Forelimb muscle (tissue), 1 donor: ENCODE measurements around the gene FAAH. TPM values are rescaled to one million over a fixed set of nuclear protein-coding genes. Genes with fewer than 3 reads are reported as not detected.

Experiments
- DNase-seq: peaks from one replicate; pipeline ENCODE4 v3.0.0-alpha.2; 2013; ENCODE audit warnings: low read depth
- polyA plus RNA-seq: library from polyadenylated mRNA; unstranded; fragments of 120-200 nt; gene quantifications from one replicate; pipeline ENCODE4 v1.2.1, GENCODE V29; 2013; ENCODE audit not compliant: insufficient read length

The FAAH gene
- polyA plus RNA-seq, 1 donor = 20.1 TPM

- DNase-seq = no peak
Observed at GRCh38 chr1:46401154-46401913, 7.2 kb downstream of the FAAH start.

- peak; percentile 51 for DNase-seq
Observed at GRCh38 chr1:46401964-46402626, 8.0 kb downstream of the FAAH start.

- DNase-seq = no peak
Observed at GRCh38 chr1:46403916-46404315, 9.8 kb downstream of the FAAH start.

GRCh38 chr1:46404482-46405196, 10.5 kb downstream of the FAAH start:
- no peak for DNase-seq

GRCh38 chr1:46405197-46405555, 11.1 kb downstream of the FAAH start:
- DNase-seq = no peak

- no peak for DNase-seq
Observed at GRCh38 chr1:46405724-46406123, 11.6 kb downstream of the FAAH start.

GRCh38 chr1:46406881-46407608, 12.9 kb downstream of the FAAH start:
- DNase-seq = no peak

GRCh38 chr1:46407636-46408035, 13.5 kb downstream of the FAAH start:
- no peak for DNase-seq

GRCh38 chr1:46408356-46409062, 14.4 kb downstream of the FAAH start:
- DNase-seq = no peak

GRCh38 chr1:46409063-46409372, 14.9 kb downstream of the FAAH start:
- DNase-seq = no peak

- no peak for DNase-seq
Observed at GRCh38 chr1:46410156-46411009, 16.3 kb downstream of the FAAH start.

- DNase-seq = no peak
Observed at GRCh38 chr1:46411010-46411405, 16.9 kb downstream of the FAAH start.

- DNase-seq = no peak
Observed at GRCh38 chr1:46411601-46412341, 17.7 kb downstream of the FAAH start.

- DNase-seq = no peak
Observed at GRCh38 chr1:46412893-46413595, 18.9 kb downstream of the FAAH start.

GRCh38 chr1:46413596-46413985, 19.5 kb downstream of the FAAH start:
- DNase-seq = no peak

GRCh38 chr1:46415514-46415913, 21.4 kb downstream of the FAAH start:
- DNase-seq = no peak

- no peak for DNase-seq
Observed at GRCh38 chr1:46418976-46419375, 24.9 kb downstream of the FAAH start.

GRCh38 chr1:46420533-46420915, 26.4 kb downstream of the FAAH start:
- no peak for DNase-seq

GRCh38 chr1:46421739-46422138, 27.6 kb downstream of the FAAH start:
- no peak for DNase-seq
